Activated naive CD8-positive, alpha-beta T cell treated with anti-CD3 and anti-CD28 coated beads, Interleukin-2, amount 50 U/mL, for 24 hours (primary cell): ENCODE results near the gene SETD1B.
"Not testable (repeated sequence)": the region's sequence is repeated elsewhere in the genome, so short reads cannot be mapped to it uniquely, and the experiment has no call there.

Experiments
- ATAC-seq: fragments of 150-1000 bp; cut with Tn5 transposase; one replicate; pipeline ENCODE4 v1.10.0; 2021
- DNase-seq: peaks from one replicate; pipeline ENCODE4 v3.0.0; 2021
- H3K27ac Mint-ChIP-seq: one replicate; pipeline ENCODE4 v1.8.0; 2021; ENCODE audit warnings: mild to moderate bottlenecking, mixed read lengths
- H3K27me3 Mint-ChIP-seq: one replicate; pipeline ENCODE4 v1.8.0; 2021; ENCODE audit warnings: mixed read lengths
- H3K36me3 Mint-ChIP-seq: one replicate; pipeline ENCODE4 v1.8.0; 2021; ENCODE audit warnings: low read depth, mixed read lengths
- H3K4me1 Mint-ChIP-seq: one replicate; pipeline ENCODE4 v1.8.0; 2021; ENCODE audit warnings: mixed read lengths
- H3K4me3 Mint-ChIP-seq: one replicate; pipeline ENCODE4 v1.8.0; 2021; ENCODE audit warnings: mild to moderate bottlenecking, moderate library complexity, mixed read lengths
- H3K9me3 Mint-ChIP-seq: one replicate; pipeline ENCODE4 v1.8.0; 2021; ENCODE audit warnings: mixed read lengths

The SETD1B gene

DNA sequence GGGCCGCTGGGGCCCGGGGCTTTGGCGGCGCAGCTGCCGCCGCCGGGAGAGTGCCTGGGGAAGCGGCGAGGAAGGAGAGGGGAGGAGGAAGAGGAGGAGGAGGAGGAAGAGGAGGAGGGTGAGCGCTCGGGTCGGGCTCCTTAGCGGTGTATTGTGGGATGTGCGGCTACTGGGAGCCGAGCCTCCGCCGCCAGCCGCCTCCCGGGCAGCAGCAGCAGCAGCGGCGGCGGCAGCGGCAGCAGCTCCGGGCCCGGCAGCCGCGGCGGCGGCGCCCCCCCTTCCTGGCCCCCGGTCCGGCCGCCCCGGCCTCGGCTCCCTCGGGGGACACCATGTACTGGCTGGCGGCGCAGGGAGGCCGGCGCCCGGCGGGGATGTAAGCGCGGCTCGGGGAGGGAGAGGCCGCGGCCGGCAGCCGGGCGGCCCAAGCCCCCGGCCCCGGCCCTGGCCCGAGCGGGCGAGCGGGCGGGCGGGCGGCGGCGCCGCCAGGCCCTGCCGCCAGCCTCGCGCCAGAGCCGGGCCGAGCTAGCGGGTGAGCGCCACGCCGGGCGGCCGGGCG is at the start of gene SETD1B:
TSS of gene SETD1B (plus strand) at position 149 of the 556 bp plus-strand sequence. CDS start 729 bp downstream, outside the sequence.
- Mint-ChIP-seq H3K36me3 (peaks cover 23% of the 10 kb centered on the region), H3K27ac (peak within 1 kb of the TSS; percentile 95), H3K4me3 (peak within 1 kb of the TSS; percentile 88), H3K27me3 (no peaks in the 10 kb centered on the region), H3K9me3 (no peaks in the 10 kb centered on the region), H3K4me1 (peaks cover 39% of the 10 kb centered on the region)
- ATAC-seq (peak; percentile 11), DNase-seq (peak; percentile 65)

DNA sequence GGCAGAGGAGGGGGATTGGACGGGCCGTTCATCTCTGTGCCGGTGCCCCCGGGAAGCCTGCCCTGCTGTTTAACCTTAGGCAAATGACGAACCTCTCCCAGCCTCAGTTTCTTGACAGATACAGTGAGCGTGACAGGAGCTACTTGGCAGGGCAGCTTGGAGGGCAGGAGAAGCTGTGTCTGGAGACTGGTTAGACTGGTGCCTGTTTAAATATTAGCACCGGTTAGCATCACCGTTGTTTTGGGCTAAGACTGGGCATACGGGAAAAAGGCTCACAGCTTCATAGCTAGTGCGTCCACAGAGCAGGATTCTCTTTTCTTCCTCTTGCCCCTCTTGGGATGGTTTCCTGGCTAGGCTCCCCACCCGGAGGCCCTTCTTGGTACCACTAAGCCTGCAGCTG is 49.0 kb upstream of the SETD1B start:
- H3K27ac Mint-ChIP-seq = no peak overlapping the region
- DNase-seq (no peak), ATAC-seq (no peak)
- no peak overlapping the region for H3K4me3 Mint-ChIP-seq
- peaks cover 14% of the 10 kb centered on the region for H3K4me1 Mint-ChIP-seq
- peaks cover 12% of the 10 kb centered on the region for H3K36me3 Mint-ChIP-seq
- H3K9me3 Mint-ChIP-seq = no peaks in the 10 kb centered on the region
- H3K27me3 Mint-ChIP-seq = no peaks in the 10 kb centered on the region

DNA sequence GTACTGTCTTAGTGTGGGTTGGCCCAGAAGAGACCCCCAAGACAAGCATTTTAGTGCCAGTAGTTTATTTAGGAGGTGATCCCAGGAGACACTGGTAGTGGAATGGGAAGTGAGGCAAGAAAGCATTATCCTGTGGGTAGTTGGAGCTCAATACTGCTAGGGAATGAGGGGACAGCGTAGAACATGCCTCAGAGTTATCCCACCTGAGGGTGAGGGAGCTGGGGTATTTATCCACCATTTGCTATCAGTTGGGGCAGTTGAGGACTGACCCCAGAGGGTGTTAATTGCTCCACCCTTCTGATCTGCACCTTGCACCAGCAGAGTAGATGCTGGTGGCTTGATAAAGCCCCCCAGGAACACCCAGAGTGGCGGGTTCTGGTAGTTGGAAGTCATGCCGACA is 48.2 kb upstream of the SETD1B start:
- DNase-seq (no peak), ATAC-seq (no peak)
- no peak overlapping the region for H3K27ac Mint-ChIP-seq
- peaks cover 14% of the 10 kb centered on the region for H3K4me1 Mint-ChIP-seq
- no peak overlapping the region for H3K4me3 Mint-ChIP-seq
- H3K9me3 Mint-ChIP-seq = no peaks in the 10 kb centered on the region
- H3K36me3 Mint-ChIP-seq = peaks cover 9% of the 10 kb centered on the region
- H3K27me3 Mint-ChIP-seq = no peaks in the 10 kb centered on the region

DNA sequence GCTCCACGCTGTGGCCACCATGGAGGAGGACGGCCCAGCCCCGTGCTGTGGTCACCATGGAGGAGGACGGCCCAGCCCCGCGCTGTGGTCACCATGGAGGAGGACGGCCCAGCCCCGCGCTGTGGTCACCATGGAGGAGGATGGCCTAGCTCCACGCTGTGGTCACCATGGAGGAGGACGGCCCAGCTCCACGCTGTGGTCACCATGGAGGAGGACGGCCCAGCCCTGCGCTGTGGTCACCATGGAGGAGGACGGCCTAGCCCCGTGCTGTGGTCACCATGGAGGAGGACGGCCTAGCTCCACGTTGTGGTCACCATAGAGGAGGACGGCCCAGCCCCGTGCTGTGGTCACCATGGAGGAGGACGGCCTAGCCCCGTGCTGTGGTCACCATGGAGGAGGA is 45.3 kb upstream of the SETD1B start:
- not testable (repeated sequence) for DNase-seq, H3K4me3 Mint-ChIP-seq, H3K9me3 Mint-ChIP-seq, ATAC-seq, H3K27me3 Mint-ChIP-seq, H3K27ac Mint-ChIP-seq
- Mint-ChIP-seq H3K4me1 (peaks cover 14% of the 10 kb centered on the region), H3K36me3 (peaks cover 12% of the 10 kb centered on the region)

DNA sequence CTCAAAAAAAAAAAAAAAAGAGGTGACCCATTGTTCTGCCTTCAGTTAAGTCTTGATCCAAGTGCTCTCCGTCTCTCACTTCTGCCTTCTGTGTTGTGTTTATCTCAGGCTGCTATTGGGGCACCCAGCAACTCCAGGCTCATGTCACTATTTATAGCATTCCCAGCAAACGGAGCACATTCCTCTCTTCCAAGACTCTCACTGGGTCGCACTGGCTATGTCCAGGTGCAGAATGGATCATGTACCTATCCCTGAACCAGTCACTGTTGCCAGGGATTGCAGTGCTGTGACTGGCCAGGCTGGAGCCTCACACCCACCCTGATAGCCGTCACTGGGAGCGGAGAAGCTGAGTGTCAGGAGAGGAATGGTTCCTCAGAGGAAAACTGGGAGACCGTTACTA is 41.5 kb upstream of the SETD1B start:
- Mint-ChIP-seq H3K4me3 (no peak overlapping the region), H3K9me3 (no peaks in the 10 kb centered on the region), H3K36me3 (peaks cover 6% of the 10 kb centered on the region), H3K27ac (no peak overlapping the region), H3K4me1 (no peaks in the 10 kb centered on the region), H3K27me3 (no peaks in the 10 kb centered on the region)
- DNase-seq = no peak
- no peak for ATAC-seq

DNA sequence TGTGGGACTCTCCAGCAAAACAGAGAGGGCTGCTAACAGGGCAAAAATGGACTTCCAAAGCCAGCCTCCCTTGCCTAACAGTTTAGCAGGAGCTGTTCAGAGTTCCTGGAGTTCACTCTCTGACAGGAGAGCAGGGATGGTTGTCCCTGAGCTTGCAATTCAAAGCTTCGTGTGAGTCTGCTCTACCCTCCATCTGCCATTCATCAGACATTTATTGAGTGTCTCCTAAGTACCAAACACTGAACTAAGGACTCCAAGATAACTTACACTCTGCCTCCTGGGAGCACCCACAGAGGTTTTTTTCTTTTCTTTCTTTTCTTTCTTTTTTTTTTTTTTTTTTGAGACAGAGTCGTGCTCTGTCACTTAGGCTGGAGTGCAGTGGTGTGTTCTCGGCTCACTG is 39.0 kb upstream of the SETD1B start:
- DNase-seq (no peak), ATAC-seq (no peak)
- Mint-ChIP-seq H3K4me1 (no peaks in the 10 kb centered on the region), H3K4me3 (no peak overlapping the region), H3K36me3 (peaks cover 6% of the 10 kb centered on the region), H3K9me3 (no peaks in the 10 kb centered on the region), H3K27ac (no peak overlapping the region), H3K27me3 (no peaks in the 10 kb centered on the region)

DNA sequence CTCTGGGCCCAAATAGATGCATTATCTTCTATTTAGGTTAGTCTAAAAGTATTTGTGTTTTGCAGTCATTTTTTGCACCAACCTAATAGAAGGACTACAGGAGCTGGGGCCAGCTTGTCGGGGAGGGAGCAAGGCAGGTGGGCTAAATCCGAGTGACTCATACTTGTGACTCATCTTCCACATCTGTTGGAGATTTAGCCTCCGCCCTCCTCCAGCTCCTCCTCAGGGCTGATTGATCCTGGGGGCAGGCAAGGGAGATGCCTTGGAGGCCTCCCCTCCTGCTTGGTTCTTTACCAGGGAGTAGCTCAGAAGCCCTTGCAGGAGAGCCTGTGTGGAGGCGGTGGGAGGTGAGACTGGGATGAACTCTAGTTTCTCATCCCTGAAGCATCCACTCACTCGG is 38.2 kb upstream of the SETD1B start:
- Mint-ChIP-seq H3K27ac (no peak overlapping the region), H3K4me3 (no peak overlapping the region), H3K27me3 (no peaks in the 10 kb centered on the region), H3K36me3 (peaks cover 6% of the 10 kb centered on the region), H3K4me1 (no peaks in the 10 kb centered on the region), H3K9me3 (no peaks in the 10 kb centered on the region)
- no peak for ATAC-seq
- no peak for DNase-seq

DNA sequence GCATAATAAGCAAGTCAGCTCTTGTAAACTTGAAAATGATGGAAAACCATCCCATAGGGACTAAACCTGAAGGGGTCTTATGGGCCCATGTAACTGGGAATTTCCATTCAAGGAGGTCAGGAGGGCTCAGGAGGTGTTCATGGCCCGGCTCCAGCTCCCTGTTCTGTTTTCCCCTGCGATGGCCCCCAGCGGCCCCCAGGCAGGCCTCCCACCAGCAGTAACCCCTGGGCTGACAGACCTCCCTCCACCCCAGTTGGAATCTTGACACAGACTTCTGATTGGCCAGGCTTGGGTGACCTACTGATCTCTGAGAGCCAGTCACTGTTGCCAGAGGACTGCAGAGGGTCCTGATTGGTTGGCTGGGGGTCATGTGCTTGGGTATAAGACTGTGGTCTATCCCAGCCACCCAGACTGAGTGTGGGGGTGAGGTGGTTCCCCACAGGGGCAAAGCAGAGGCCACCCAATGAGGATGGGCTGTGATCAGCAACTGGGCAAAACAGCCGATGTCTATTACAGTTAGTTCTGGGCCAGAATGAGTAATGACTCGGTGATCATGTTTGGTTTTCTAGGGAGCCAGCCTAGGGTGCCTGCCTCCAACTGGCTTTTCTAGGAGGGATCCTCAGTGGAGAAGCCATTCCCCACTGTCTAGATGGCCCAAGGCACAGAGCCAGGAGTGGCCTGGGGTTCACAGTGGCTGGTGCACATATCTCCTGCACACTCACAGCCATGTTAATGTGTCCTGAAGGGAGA is 37.3 kb upstream of the SETD1B start:
- DNase-seq = no peak
- Mint-ChIP-seq H3K4me1 (no peaks in the 10 kb centered on the region), H3K27me3 (no peaks in the 10 kb centered on the region), H3K27ac (no peak overlapping the region), H3K36me3 (peaks cover 6% of the 10 kb centered on the region), H3K9me3 (no peaks in the 10 kb centered on the region), H3K4me3 (no peak overlapping the region)
- ATAC-seq = peak; percentile 53

DNA sequence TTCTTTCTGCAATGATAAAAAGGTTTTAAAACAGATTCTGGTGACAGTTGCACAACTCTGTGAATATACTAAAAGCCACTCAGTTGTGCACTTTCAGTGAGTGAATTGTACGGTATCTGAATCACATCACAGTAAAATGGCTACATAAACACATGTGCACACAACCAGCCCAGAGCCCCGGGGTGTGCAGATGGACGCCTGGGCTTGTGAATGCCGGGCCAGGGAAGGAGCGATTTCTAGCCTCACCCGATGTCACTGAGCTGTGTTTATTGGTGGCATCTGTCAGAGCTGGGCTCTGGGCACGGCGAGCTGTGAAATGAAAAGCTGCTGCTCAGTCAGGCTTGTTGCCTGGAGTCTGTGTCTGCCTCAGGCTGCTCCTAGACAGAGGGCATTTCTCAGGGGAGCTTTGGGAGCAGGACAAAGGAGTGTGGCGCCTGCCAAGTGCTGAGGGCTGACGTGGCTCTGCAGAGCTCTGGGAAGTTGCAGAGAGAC is 36.2 kb upstream of the SETD1B start:
- no peaks in the 10 kb centered on the region for H3K9me3 Mint-ChIP-seq
- DNase-seq = no peak
- H3K4me3 Mint-ChIP-seq = no peak overlapping the region
- H3K27ac Mint-ChIP-seq = no peak overlapping the region
- peaks cover 3% of the 10 kb centered on the region for H3K36me3 Mint-ChIP-seq
- H3K4me1 Mint-ChIP-seq = no peaks in the 10 kb centered on the region
- H3K27me3 Mint-ChIP-seq = no peaks in the 10 kb centered on the region
- no peak for ATAC-seq

DNA sequence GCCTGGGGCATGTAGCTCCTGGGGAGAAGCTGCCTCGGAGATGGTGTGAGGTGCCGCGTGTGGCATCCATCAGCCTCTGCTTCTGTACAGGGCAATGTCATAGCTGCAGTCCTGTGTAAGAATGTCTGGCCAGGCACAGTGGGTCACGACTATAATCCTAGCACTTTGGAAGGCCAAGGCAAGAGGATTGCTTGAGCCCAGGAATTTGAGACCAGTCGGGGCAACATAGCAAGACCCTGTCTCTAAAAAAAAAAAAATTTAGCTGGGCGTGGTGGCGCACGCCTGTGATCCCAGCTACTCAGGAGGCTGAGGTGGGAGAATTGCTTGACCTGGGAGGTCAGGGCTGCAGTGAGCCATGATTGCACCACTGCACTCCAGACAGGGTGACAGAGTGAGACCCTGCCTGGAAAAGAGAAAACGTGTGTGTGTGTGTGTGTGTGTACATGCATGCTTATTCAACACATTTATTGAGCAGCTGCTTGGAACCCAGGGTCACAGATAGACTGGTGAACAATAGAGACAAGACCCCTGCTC is 34.4 kb upstream of the SETD1B start:
- Mint-ChIP-seq H3K4me1 (peaks cover 7% of the 10 kb centered on the region), H3K36me3 (peaks cover 3% of the 10 kb centered on the region), H3K9me3 (no peaks in the 10 kb centered on the region), H3K27me3 (no peaks in the 10 kb centered on the region), H3K27ac (no peak overlapping the region), H3K4me3 (no peak overlapping the region)
- DNase-seq (no peak), ATAC-seq (no peak)

DNA sequence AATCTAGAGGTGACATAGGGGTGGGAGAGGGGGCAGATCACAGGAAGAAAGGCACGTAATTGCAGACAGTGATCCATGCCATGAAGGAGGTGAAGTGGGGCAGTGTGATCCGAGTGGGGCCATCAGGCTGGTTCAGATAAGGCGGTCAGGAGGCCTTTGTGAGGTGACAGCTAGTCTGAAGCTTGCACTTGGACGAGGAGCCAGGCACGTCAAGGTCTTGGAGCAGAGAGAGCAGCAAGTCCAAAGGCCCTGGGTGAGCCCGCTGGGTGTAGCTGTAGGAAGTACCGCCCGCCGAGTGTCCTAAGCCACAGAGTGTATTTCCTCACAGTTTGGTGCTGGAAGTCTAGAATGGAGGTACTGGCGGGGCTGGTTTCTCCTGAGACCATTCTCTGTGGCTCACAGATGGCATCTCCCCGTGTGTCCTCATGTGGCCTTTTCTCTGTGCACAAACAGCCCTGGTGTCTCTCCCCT is 33.9 kb upstream of the SETD1B start:
- peaks cover 7% of the 10 kb centered on the region for H3K4me1 Mint-ChIP-seq
- no peak for ATAC-seq

DNA sequence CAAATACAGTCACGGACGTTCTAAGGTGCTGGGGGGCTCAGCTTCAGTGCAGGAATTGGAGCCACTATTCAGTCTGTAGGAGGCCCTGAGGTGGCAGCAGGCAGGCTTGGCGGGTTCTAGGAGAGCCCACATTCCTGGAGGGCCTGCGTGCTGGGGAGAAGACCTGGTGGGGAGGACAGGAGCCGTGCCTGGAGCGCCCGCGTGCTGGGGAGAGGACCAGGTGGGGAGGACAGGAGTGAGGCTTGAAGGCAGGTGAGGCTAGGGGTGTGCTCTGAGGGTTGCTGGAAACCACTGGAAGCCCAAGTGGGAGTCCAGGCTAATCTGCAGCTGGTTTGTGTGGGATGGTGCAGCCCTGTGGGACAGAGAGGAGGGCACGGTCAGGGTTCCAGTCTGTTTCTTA is 33.4 kb upstream of the SETD1B start:
- Mint-ChIP-seq H3K4me1 (peaks cover 7% of the 10 kb centered on the region), H3K27me3 (no peaks in the 10 kb centered on the region), H3K36me3 (peaks cover 3% of the 10 kb centered on the region), H3K4me3 (no peak overlapping the region), H3K9me3 (no peaks in the 10 kb centered on the region), H3K27ac (no peak overlapping the region)
- DNase-seq = no peak
- ATAC-seq = no peak

More for the DNA sequence above, 33.9 kb upstream of the SETD1B start:
- peaks cover 3% of the 10 kb centered on the region for H3K36me3 Mint-ChIP-seq
- H3K9me3 Mint-ChIP-seq = no peaks in the 10 kb centered on the region
- no peak for DNase-seq
- H3K27me3 Mint-ChIP-seq = no peaks in the 10 kb centered on the region
- H3K27ac Mint-ChIP-seq = no peak overlapping the region
- H3K4me3 Mint-ChIP-seq = no peak overlapping the region

DNA sequence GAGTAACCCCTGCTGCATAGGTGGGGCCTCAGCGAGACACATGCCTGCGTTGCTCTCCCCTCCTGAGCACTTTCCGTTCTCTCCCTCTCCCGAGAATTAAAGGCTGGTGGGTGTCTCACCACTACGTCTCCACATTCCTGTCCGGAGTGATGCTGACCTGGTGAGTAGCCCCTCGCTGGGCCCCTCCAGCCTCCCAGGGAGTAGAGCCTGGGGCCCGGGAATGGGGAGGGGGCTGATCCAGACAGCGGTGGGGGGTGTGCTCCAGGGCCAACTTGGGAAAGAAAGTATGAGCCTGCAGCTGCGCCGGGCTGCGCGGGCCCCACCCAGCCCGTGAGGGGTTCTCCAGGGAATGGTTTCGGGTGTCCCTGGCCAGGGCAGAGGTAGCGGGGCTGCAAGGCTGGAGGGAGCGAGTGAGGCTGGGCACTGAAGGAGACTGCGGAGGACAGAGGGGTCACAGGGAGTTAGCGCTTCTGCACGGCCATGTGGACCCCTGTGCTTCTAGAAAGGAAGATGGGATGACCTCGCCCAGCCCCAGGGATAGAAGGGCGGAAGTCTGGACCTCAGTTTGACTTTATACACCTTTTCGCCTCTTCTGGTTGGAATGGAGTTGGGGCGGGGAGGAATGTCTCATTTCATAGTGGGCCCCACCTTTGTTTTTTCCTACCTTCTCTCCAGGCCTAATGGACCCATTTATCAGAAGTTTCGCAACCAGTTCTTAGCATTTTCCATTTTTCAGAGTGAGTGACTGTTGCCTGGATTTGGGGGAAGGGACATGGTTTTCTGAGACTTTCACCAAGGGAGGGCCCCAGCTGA is 32.8 kb upstream of the SETD1B start:
- Mint-ChIP-seq H3K27ac (no peak overlapping the region), H3K9me3 (no peaks in the 10 kb centered on the region), H3K36me3 (no peaks in the 10 kb centered on the region), H3K27me3 (no peaks in the 10 kb centered on the region), H3K4me3 (no peak overlapping the region), H3K4me1 (peaks cover 7% of the 10 kb centered on the region)
- no peak for DNase-seq
- ATAC-seq = no peak

DNA sequence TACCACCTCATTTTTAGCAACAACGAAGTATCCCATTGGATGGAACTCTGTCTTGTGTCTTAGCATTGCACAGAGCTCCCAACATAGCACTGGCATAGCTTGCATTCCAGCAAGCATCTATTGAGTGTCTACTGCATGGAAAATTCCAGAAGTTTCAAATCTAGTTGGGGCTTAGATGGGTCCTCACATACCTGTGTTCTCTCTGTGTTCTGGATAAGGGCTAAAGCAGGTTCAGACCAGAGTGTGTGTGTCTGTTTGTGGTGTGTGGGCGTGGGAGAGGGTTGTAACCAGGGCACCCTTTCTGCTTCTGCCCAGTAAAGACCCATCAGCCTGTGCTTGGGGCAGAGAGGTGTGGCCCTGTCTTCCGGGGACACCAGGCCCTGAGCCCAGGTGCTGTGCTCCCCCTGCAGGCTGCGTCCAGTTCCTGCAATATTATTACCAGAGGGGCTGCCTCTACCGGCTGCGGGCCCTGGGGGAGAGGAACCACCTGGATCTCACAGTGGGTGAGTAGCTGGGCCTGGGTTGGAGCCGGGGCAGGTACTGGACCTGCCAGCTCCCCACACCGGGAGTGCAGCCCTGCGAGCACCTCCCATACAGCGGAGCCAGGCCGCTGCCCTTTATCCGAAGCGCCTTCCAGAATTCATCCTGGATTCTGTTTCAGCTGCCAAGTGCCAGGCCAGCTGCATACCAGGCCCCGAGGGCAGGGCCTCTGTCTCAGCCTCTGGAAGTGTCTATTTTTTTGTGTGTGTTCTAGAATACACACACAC is 30.6 kb upstream of the SETD1B start:
- peaks cover 11% of the 10 kb centered on the region for H3K4me1 Mint-ChIP-seq
- no peaks in the 10 kb centered on the region for H3K27me3 Mint-ChIP-seq
- DNase-seq (peak; percentile 82), ATAC-seq (peak; percentile 81)
- H3K27ac Mint-ChIP-seq = no peak overlapping the region
- no peaks in the 10 kb centered on the region for H3K9me3 Mint-ChIP-seq
- no peak overlapping the region for H3K4me3 Mint-ChIP-seq
- no peaks in the 10 kb centered on the region for H3K36me3 Mint-ChIP-seq
